H1 (cell line): ENCODE data around the gene PRODH2. TPM values are rescaled to one million over a fixed set of nuclear protein-coding genes. Genes with fewer than 3 reads are reported as not detected.

Experiments used
- CTCF ChIA-PET: fragments of 300-600 bp; sonication (Branson Sonifier 250); formaldehyde crosslinking; loops from one replicate; lab custom pipeline; 2021; ENCODE audit not compliant: partially characterized antibody; lab: Charles Lee
- POLR2A ChIA-PET: fragments of 300-600 bp; sonication (Branson Sonifier 250); formaldehyde crosslinking; loops from one replicate; lab custom pipeline; 2021; ENCODE audit warnings: inconsistent platforms; ENCODE audit not compliant: partially characterized antibody; lab: Charles Lee
- DNase-seq, 2 experiments: peaks; one replicate each; pipeline versions ENCODE4 v3.0.0 to v3.0.0-alpha.2; 2010 to 2022; ENCODE audit warnings: low spot score in 2 of 2, low read depth in 1 of 2, mixed read lengths in 1 of 2
- FAIRE-seq: peaks from 2 replicates; lab custom pipeline; 2011; peaks lifted over from hg19 to GRCh38; lab: Jason Lieb, UNC
- H2AFZ ChIP-seq: 2 replicates; pipeline ENCODE4 v1.8.1; 2012; ENCODE audit warnings: low read length, inconsistent platforms
- H2AK5ac ChIP-seq: 2 replicates; pipeline ENCODE4 v1.6.1; 2013; ENCODE audit warnings: low read depth, low read length
- H2BK120ac ChIP-seq: replicated peaks from 2 replicates; pipeline ENCODE3; 2013; ENCODE audit warnings: low read depth, low read length, inconsistent platforms
- H2BK12ac ChIP-seq: 2 replicates; pipeline ENCODE4 v1.6.1; 2013; ENCODE audit warnings: low read depth, low read length
- H2BK15ac ChIP-seq: 2 replicates; pipeline ENCODE4 v1.6.1; 2013; ENCODE audit warnings: low read length
- H2BK20ac ChIP-seq: 2 replicates; pipeline ENCODE4 v1.6.1; 2013; ENCODE audit warnings: low read length
- H2BK5ac ChIP-seq: 2 replicates; pipeline ENCODE4 v1.6.1; 2013; ENCODE audit warnings: low read depth, low read length
- H3K14ac ChIP-seq: 2 replicates; pipeline ENCODE4 v1.6.1; 2013; ENCODE audit warnings: inconsistent platforms; ENCODE audit not compliant: insufficient read length
- H3K18ac ChIP-seq: 2 replicates; pipeline ENCODE4 v1.6.1; 2013; ENCODE audit warnings: low read length; ENCODE audit errors: extremely low read depth
- H3K23ac ChIP-seq: 2 replicates; pipeline ENCODE4 v1.6.1; 2013; ENCODE audit warnings: inconsistent platforms; ENCODE audit not compliant: insufficient read length
- H3K23me2 ChIP-seq: 2 replicates; pipeline ENCODE4 v1.6.1; 2013; ENCODE audit warnings: low read depth, low read length
- H3K27ac ChIP-seq: 2 replicates; pipeline ENCODE4 v1.6.1; 2011; ENCODE audit warnings: low read depth, low read length, inconsistent platforms
- H3K27me3 ChIP-seq, 4 experiments: replicated peaks in 1 of 4; 1 replicate in 1 of 4; 2 replicates in 3 of 4; pipeline versions ENCODE4 v1.6.1 to v1.8.1; 2011 to 2013; ENCODE audit warnings: low read length in 3 of 4, mild to moderate bottlenecking in 3 of 4, inconsistent platforms in 2 of 4, mixed read lengths in 2 of 4, moderate library complexity in 1 of 4; ENCODE audit not compliant: control insufficient read depth in 3 of 4, insufficient read depth in 3 of 4; ENCODE audit errors: extremely low read depth in 1 of 4
- H3K36me3 ChIP-seq, 4 experiments: 2 replicates each; pipeline versions ENCODE4 v1.6.1 to v1.8.1; 2011 to 2013; ENCODE audit warnings: mild to moderate bottlenecking in 4 of 4, low read length in 3 of 4, moderate library complexity in 2 of 4, control low read depth in 1 of 4, inconsistent platforms in 1 of 4; ENCODE audit not compliant: insufficient read depth in 4 of 4, control insufficient read depth in 2 of 4
- H3K4ac ChIP-seq: replicated peaks from 2 replicates; pipeline ENCODE3; 2013; ENCODE audit warnings: low read length, low read depth, mixed read lengths, inconsistent platforms; ENCODE audit not compliant: insufficient read length
- H3K4me1 ChIP-seq, 4 experiments: replicated peaks in 1 of 4; 1 replicate in 1 of 4; 2 replicates in 3 of 4; pipeline versions ENCODE4 v1.6.1 to v1.8.1; 2011 to 2013; ENCODE audit warnings: low read length in 3 of 4, inconsistent platforms in 2 of 4, mixed read lengths in 1 of 4; ENCODE audit not compliant: insufficient read depth in 4 of 4, control insufficient read depth in 3 of 4
- H3K4me2 ChIP-seq, 2 experiments: 2 replicates each; pipeline versions ENCODE4 v1.6.1 to v1.8.1; 2011 to 2013; ENCODE audit warnings: low read depth in 2 of 2, low read length in 2 of 2, control low read depth in 1 of 2, inconsistent platforms in 1 of 2, mild to moderate bottlenecking in 1 of 2; ENCODE audit not compliant: insufficient read depth in 1 of 2
- H3K4me3 ChIP-seq, 4 experiments: fragments of 200-600, 300-600 bp in 1 of 4; sonication (generic), shearing (Covaris generic), sonication (Bioruptor Twin) in 1 of 4; 2 replicates each; pipeline versions ENCODE4 v1.5.1 to v1.8.1; 2011 to 2016; ENCODE audit warnings: low read length in 4 of 4, low read depth in 3 of 4, control low read depth in 2 of 4, inconsistent platforms in 2 of 4, mild to moderate bottlenecking in 2 of 4, mixed read lengths in 1 of 4, moderate library complexity in 1 of 4; ENCODE audit not compliant: insufficient read depth in 2 of 4; ENCODE audit errors: extremely low read depth in 1 of 4
- H3K56ac ChIP-seq: replicated peaks from 2 replicates; pipeline ENCODE3; 2013; ENCODE audit warnings: low read depth, mild to moderate bottlenecking, mixed read lengths, low read length, inconsistent platforms; ENCODE audit not compliant: insufficient read length
- H3K79me1 ChIP-seq: 2 replicates; pipeline ENCODE4 v1.6.1; 2013; ENCODE audit warnings: low read depth, low read length, control low read depth
- H3K79me2 ChIP-seq, 2 experiments: 2 replicates each; pipeline versions ENCODE4 v1.6.1 to v1.8.1; 2012 to 2013; ENCODE audit warnings: low read length in 2 of 2, mild to moderate bottlenecking in 2 of 2, inconsistent platforms in 1 of 2; ENCODE audit not compliant: insufficient read depth in 2 of 2, control insufficient read depth in 1 of 2
- H3K9ac ChIP-seq, 4 experiments: replicated peaks in 1 of 4; 1 replicate in 1 of 4; 2 replicates in 3 of 4; pipeline versions ENCODE4 v1.6.1 to v1.8.1; 2011 to 2013; ENCODE audit warnings: low read depth in 3 of 4, low read length in 3 of 4, control low read depth in 2 of 4, mild to moderate bottlenecking in 2 of 4, moderate library complexity in 2 of 4, inconsistent platforms in 1 of 4; ENCODE audit errors: extremely low read depth in 1 of 4
- H3K9me3 ChIP-seq, 2 experiments: 2 replicates each; pipeline versions ENCODE4 v1.6.1 to v1.8.1; 2012 to 2013; ENCODE audit warnings: mild to moderate bottlenecking in 2 of 2, moderate library complexity in 2 of 2, control low read depth in 1 of 2, inconsistent platforms in 1 of 2, low read depth in 1 of 2, low read length in 1 of 2, mixed read lengths in 1 of 2; ENCODE audit not compliant: insufficient read depth in 2 of 2
- H4K20me1 ChIP-seq, 2 experiments: replicated peaks in 1 of 2; 2 replicates each; pipeline versions ENCODE3 to v1.8.1; 2011 to 2013; ENCODE audit warnings: inconsistent platforms in 2 of 2, low read length in 2 of 2, mild to moderate bottlenecking in 1 of 2; ENCODE audit not compliant: insufficient read depth in 2 of 2, control insufficient read depth in 1 of 2
- H4K5ac ChIP-seq: 2 replicates; pipeline ENCODE4 v1.6.1; 2013; ENCODE audit warnings: low read length, low read depth, mixed read lengths, inconsistent platforms; ENCODE audit not compliant: insufficient read length
- H4K8ac ChIP-seq: 2 replicates; pipeline ENCODE4 v1.8.0; 2013; ENCODE audit warnings: mild to moderate bottlenecking, moderate library complexity, low read length, inconsistent platforms; ENCODE audit not compliant: insufficient read depth; ENCODE audit errors: extremely low read depth
- H4K91ac ChIP-seq: replicated peaks from 2 replicates; pipeline ENCODE3; 2013; ENCODE audit warnings: low read length, mixed read lengths, inconsistent platforms; ENCODE audit not compliant: insufficient read length
- TBP ChIP-seq: IDR thresholded peaks from 2 replicates; pipeline ENCODE4 v1.6.1; 2011; ENCODE audit warnings: low read depth, low read length, improper control_type of control experiment
- WGBS, 2 experiments: shearing (Covaris generic) in 1 of 2; methylation state at CpG; one replicate each; pipeline versions ENCODE4 v1.1.6 to v1.1.7; 2013 to 2015; ENCODE audit warnings: low lambda C conversion rate in 2 of 2, mixed read lengths in 2 of 2, inconsistent platforms in 1 of 2, low coverage in 1 of 2, missing lambda C conversion rate in 1 of 2; ENCODE audit not compliant: insufficient replicate concordance in 2 of 2, insufficient coverage in 1 of 2, insufficient read length in 1 of 2; ENCODE audit errors: extremely low coverage in 1 of 2, missing lambda C conversion rate in 1 of 2; 5-methylcytosine and 5-hydroxymethylcytosine counted together
- polyA plus RNA-seq, 7 experiments: library from polyadenylated mRNA; depleted of rRNA in 3 of 7; stranded (reverse) in 5 of 7; unstranded in 2 of 7; fragments of >200 nt in 5 of 7; fragments of 200-250 nt in 2 of 7; gene quantifications; 1 replicate in 5 of 7; 2 replicates in 1 of 7; 4 replicates in 1 of 7; pipeline versions ENCODE4 v1.2.1 to v1.2.3, GENCODE V29; 2011 to 2013; ENCODE audit warnings: missing spikeins in 2 of 7, mixed read lengths in 2 of 7
- total RNA-seq: library from RNA; stranded (reverse); fragmentation: NEBNext Ultra II Directional; extraction: Animal tissue kit (Norgen Biotek cat#: 25700); gene quantifications from 2 replicates; pipeline ENCODE4 v1.2.1, GENCODE V29; 2021

Gene PRODH2
- total and polyA plus RNA-seq, 2 of the 8 experiments (the other 6 are each of a cell fraction or from before 2014, with no cell fraction given): not detected

DNA sequence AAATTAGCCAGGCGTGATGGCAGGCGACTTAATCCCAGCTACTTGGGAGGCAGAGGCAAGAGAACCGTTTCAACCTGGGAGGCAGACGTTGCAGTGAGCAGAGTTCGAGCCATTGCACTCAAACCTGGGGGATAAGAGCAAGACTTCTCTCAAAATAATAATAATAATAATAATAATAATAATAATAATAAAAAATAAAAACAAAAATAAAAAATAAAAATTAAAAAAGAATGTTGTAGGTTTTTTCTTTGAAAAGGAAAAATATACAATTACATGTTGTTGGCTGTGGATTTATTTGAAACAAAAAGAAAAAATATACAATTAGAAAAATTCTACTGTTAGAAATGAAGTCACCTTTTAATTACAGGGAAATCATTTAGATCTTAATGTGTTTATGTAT lies 11.5 kb upstream of the PRODH2 start:
- Histone ChIP-seq H3K18ac (no peak overlapping the region), H2BK5ac (no peak overlapping the region), H2AFZ (no peak overlapping the region), H3K79me1 (no peaks in the 10 kb centered on the region), H3K4me2 (no peak overlapping the region), H3K4me3 (no peak overlapping the region), H4K5ac (no peak overlapping the region), H2BK20ac (no peak overlapping the region), H3K4me1 (no peaks in the 10 kb centered on the region; a peak in 2 of 7 replicates), H4K20me1 (no peaks in the 10 kb centered on the region), H3K9me3 (no peaks in the 10 kb centered on the region), H3K23ac (no peak overlapping the region), H3K9ac (no peak overlapping the region), H2AK5ac (no peak overlapping the region), H3K36me3 (no peaks in the 10 kb centered on the region), H3K56ac (no peak overlapping the region), H3K27me3 (peaks cover 0 to 3% (median 0%) of the 10 kb centered on the region in 4 experiments; a peak in 3 of 7 replicates), H3K4ac (no peak overlapping the region), H2BK12ac (no peak overlapping the region), H3K23me2 (no peaks in the 10 kb centered on the region), H4K8ac (no peak overlapping the region), H3K27ac (no peak overlapping the region), H3K79me2 (no peaks in the 10 kb centered on the region), H2BK120ac (no peak overlapping the region), H2BK15ac (no peak overlapping the region), H3K14ac (no peak overlapping the region), H4K91ac (no peak overlapping the region)
- 90% methylated on average over 5 of the region's 5 CpGs; no CpG with 5 or more reads in 1 of the 2 experiments for WGBS, 2 experiments
- DNase-seq (no peak), FAIRE-seq (no peak)
- ChIA-PET POLR2A (interaction anchor here (1.8 kb wide), 1 partner anchor 84 kb away, joined by 4 read pairs; no protein-coding TSS in a partner anchor), CTCF (interaction anchor here (0.6 to 3.6 kb wide), 2 partner anchors 11 to 57 kb away, joined by 3 to 11 read pairs; no protein-coding TSS in a partner anchor)
- TF ChIP-seq TBP: no peak
